Osteoblast (primary cell): ENCODE measurements around the gene RFTN1. TPM values are rescaled to one million over a fixed set of nuclear protein-coding genes. Genes with fewer than 3 reads are reported as not detected.

Experiments
- DNase-seq: peaks from one replicate; pipeline ENCODE4 v3.0.0; 2011; ENCODE audit warnings: low spot score, mixed read lengths; ENCODE audit not compliant: insufficient read length; ENCODE audit errors: missing footprints
- H2AFZ ChIP-seq: 2 replicates; pipeline ENCODE4 v1.6.0; 2011; ENCODE audit warnings: mild to moderate bottlenecking, low read length
- H3K27ac ChIP-seq: 2 replicates; pipeline ENCODE4 v1.5.1; 2011; ENCODE audit warnings: mild to moderate bottlenecking, low read depth, low read length, moderate library complexity
- H3K27me3 ChIP-seq: 2 replicates; pipeline ENCODE4 v1.6.0; 2012; ENCODE audit warnings: mild to moderate bottlenecking, control low read depth, inconsistent platforms, low read length, moderate library complexity; ENCODE audit not compliant: insufficient read depth
- H3K36me3 ChIP-seq: 2 replicates; pipeline ENCODE4 v1.5.1; 2011; ENCODE audit warnings: mild to moderate bottlenecking, low read length, control low read depth, moderate library complexity; ENCODE audit not compliant: insufficient read depth
- H3K4me1 ChIP-seq: 2 replicates; pipeline ENCODE4 v1.5.1; 2011; ENCODE audit warnings: mild to moderate bottlenecking, low read length, control low read depth, moderate library complexity; ENCODE audit not compliant: insufficient read depth
- H3K4me2 ChIP-seq: 2 replicates; pipeline ENCODE4 v1.6.0; 2011; ENCODE audit warnings: mild to moderate bottlenecking, low read length; ENCODE audit not compliant: insufficient read depth
- H3K4me3 ChIP-seq: fragments of 200-600 bp; sonication (generic); 3 replicates; pipeline ENCODE4 v1.5.1; 2012; ENCODE audit warnings: mild to moderate bottlenecking, low read length, inconsistent platforms; ENCODE audit not compliant: insufficient read depth
- H3K79me2 ChIP-seq: 2 replicates; pipeline ENCODE4 v1.6.0; 2012; ENCODE audit warnings: mild to moderate bottlenecking, low read length, control low read depth, inconsistent platforms; ENCODE audit not compliant: insufficient read depth
- H3K9me3 ChIP-seq: 2 replicates; pipeline ENCODE4 v1.5.1; 2011; ENCODE audit warnings: low read depth, low read length, control low read depth
- H4K20me1 ChIP-seq: 2 replicates; pipeline ENCODE4 v1.6.0; 2012; ENCODE audit warnings: mild to moderate bottlenecking, low read length, control low read depth; ENCODE audit not compliant: insufficient read depth
- total RNA-seq: library from RNA; depleted of rRNA; stranded (reverse); fragments of >200 nt; gene quantifications from 2 replicates; pipeline ENCODE4 v1.2.3, GENCODE V29; 2012
- TF ChIP-seq, protein P1 (sequence below): IDR thresholded peaks from 2 replicates; pipeline ENCODE4 v1.5.1; 2011; ENCODE audit warnings: mild to moderate bottlenecking, low read depth, low read length, moderate library complexity; ENCODE audit errors: extremely low read depth

Gene RFTN1
- total RNA-seq, 1 donor = 99.2 TPM

GRCh38 chr3:16444344-16444743 is 69.2 kb downstream of the RFTN1 start:
- Histone ChIP-seq H4K20me1 (no peaks in the 10 kb centered on the region), H2AFZ (no peak overlapping the region), H3K4me1 (peaks cover 50% of the 10 kb centered on the region), H3K9me3 (no peaks in the 10 kb centered on the region), H3K4me3 (peak overlapping the region; percentile 47), H3K79me2 (peaks cover 43% of the 10 kb centered on the region), H3K27ac (peak overlapping the region; percentile 41), H3K27me3 (no peaks in the 10 kb centered on the region), H3K36me3 (no peaks in the 10 kb centered on the region), H3K4me2 (peak overlapping the region; percentile 76)
- DNase-seq = no peak
- TF ChIP-seq, protein P1, sequence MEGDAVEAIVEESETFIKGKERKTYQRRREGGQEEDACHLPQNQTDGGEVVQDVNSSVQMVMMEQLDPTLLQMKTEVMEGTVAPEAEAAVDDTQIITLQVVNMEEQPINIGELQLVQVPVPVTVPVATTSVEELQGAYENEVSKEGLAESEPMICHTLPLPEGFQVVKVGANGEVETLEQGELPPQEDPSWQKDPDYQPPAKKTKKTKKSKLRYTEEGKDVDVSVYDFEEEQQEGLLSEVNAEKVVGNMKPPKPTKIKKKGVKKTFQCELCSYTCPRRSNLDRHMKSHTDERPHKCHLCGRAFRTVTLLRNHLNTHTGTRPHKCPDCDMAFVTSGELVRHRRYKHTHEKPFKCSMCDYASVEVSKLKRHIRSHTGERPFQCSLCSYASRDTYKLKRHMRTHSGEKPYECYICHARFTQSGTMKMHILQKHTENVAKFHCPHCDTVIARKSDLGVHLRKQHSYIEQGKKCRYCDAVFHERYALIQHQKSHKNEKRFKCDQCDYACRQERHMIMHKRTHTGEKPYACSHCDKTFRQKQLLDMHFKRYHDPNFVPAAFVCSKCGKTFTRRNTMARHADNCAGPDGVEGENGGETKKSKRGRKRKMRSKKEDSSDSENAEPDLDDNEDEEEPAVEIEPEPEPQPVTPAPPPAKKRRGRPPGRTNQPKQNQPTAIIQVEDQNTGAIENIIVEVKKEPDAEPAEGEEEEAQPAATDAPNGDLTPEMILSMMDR = no peak

DNA sequence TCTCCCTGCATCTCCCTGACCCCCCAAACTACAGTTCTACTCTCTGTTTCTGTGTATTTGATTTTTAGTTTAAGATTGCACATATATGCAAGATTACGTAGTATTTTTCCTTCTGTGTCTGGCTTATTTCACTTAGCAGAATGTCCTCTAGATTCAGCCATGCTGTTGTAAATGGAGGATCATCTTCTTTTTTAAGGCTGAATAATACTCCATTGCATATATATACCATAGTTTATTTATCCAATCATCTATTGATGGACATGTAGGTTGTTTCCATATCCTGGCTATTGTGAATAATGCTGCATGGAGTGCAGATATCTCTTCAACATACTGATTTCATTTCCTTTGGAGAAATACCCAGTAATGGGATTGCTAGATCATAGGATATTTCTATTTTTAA is 70.8 kb downstream of the RFTN1 start:
- TF ChIP-seq, protein P1 = no peak
- Histone ChIP-seq H3K4me1 (peaks cover 46% of the 10 kb centered on the region), H3K4me2 (no peak overlapping the region), H3K79me2 (peaks cover 43% of the 10 kb centered on the region), H3K27ac (no peak overlapping the region), H2AFZ (no peak overlapping the region), H3K9me3 (no peaks in the 10 kb centered on the region), H3K36me3 (no peaks in the 10 kb centered on the region), H4K20me1 (no peaks in the 10 kb centered on the region), H3K27me3 (no peaks in the 10 kb centered on the region), H3K4me3 (no peak overlapping the region)
- DNase-seq = no peak

- H2AFZ ChIP-seq = peak overlapping the region; percentile 5
- H3K27ac ChIP-seq = peak overlapping the region; percentile 86
- peak overlapping the region; percentile 27 for H3K4me3 ChIP-seq
- H3K27me3 ChIP-seq = no peaks in the 10 kb centered on the region
- H3K79me2 ChIP-seq = peaks cover 35% of the 10 kb centered on the region
- no peak for DNase-seq
- H3K4me2 ChIP-seq = peak overlapping the region; percentile 73
- TF ChIP-seq, protein P1 = no peak
- no peaks in the 10 kb centered on the region for H3K36me3 ChIP-seq
- peaks cover 46% of the 10 kb centered on the region for H3K4me1 ChIP-seq
- no peaks in the 10 kb centered on the region for H4K20me1 ChIP-seq
- no peaks in the 10 kb centered on the region for H3K9me3 ChIP-seq
Measured at GRCh38 chr3:16441371-16441875, 72.1 kb downstream of the RFTN1 start.

- no peak overlapping the region for H2AFZ ChIP-seq
- H3K27me3 ChIP-seq = no peaks in the 10 kb centered on the region
- no peak for DNase-seq
- no peaks in the 10 kb centered on the region for H3K36me3 ChIP-seq
- no peak overlapping the region for H3K4me3 ChIP-seq
- H3K9me3 ChIP-seq = no peaks in the 10 kb centered on the region
- no peaks in the 10 kb centered on the region for H4K20me1 ChIP-seq
- TF ChIP-seq, protein P1 = no peak
- H3K27ac ChIP-seq = peak overlapping the region; percentile 70
- H3K4me1 ChIP-seq = peaks cover 44% of the 10 kb centered on the region
- peaks cover 26% of the 10 kb centered on the region for H3K79me2 ChIP-seq
- H3K4me2 ChIP-seq = peak overlapping the region; percentile 50
Measured at GRCh38 chr3:16439848-16440708, 73.4 kb downstream of the RFTN1 start.
